Fibroblast of lung (primary cell): ENCODE results near the gene CCDC86.

Experiments
- CTCF ChIP-seq, 2 donors: IDR thresholded peaks in 1 of 2; conservative IDR thresholded peaks in 1 of 2; 1 replicate in 1 of 2; 2 replicates in 1 of 2; pipeline ENCODE4 v1.5.1; 2011 to 2012; ENCODE audit warnings: low read length in 2 of 2, control low read depth in 1 of 2, inconsistent platforms in 1 of 2, low read depth in 1 of 2, mild to moderate bottlenecking in 1 of 2
- EZH2 ChIP-seq: IDR thresholded peaks from 2 replicates; pipeline ENCODE4 v1.5.1; 2012; ENCODE audit warnings: low read length, control low read depth, mild to moderate bottlenecking; ENCODE audit errors: missing control alignments

- no peak for TF ChIP-seq CTCF (conservative IDR thresholded peaks at IDR 0.05 in 1 of 2, IDR thresholded peaks at IDR 0.05 in 1 of 2; ENCODE audit: low read depth in 1 of 2, low read length in 2 of 2)
- TF ChIP-seq EZH2 = no peak
Measured at GRCh38 chr11:60836866-60837515, 4.9 kb upstream of the CCDC86 start.
